ENCODE data around the gene SSTR3.
"Not testable (repeated sequence)": the region's sequence is repeated elsewhere in the genome, so short reads cannot be mapped to it uniquely, and the experiment has no call there.

Gene SSTR3

DNA sequence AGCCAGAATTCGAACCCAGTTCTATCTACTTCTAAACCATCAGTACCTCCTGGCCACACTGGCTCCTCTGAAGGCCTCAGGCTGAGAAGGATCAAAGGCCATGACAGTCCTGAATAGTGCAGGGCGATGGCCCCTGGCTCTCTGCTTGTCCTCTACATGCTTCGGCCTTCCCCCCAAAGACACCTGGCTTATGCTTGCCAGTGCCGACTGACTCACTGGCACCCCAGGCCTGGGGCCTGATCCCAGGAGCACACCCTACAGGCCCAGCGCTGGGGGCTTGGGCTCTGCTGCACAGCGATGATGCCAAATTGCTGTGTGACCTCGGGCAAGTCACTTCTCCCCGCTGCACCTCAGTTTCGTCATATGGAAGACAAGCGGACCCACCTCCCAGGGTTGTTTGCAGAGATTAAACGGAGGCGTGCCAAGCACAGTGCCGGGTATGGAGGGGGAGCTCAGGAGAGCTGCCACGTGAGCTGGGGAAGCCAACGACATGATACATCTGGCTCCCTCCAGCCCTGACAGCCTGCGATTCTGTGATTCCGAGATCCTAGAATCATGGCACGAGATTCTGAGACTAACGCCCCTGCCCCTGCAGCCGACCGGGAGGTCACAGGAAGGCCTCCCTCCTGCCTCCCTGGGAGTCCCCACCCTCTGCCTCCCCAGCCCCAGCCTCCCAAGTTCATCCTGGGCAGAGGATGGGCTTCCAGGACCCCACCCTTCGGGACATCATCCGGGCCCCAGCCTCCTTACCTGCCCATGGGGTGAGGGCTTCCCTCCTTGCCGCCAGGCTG, 1.0 kb downstream of the SSTR3 start:
- no peak for DNase-seq (ENCODE audit: low read depth in 2 of 2)

- no peak for DNase-seq (ENCODE audit: low read depth in 2 of 2)
Observed at GRCh38 chr22:37210041-37210803, 2.1 kb downstream of the SSTR3 start.

DNA sequence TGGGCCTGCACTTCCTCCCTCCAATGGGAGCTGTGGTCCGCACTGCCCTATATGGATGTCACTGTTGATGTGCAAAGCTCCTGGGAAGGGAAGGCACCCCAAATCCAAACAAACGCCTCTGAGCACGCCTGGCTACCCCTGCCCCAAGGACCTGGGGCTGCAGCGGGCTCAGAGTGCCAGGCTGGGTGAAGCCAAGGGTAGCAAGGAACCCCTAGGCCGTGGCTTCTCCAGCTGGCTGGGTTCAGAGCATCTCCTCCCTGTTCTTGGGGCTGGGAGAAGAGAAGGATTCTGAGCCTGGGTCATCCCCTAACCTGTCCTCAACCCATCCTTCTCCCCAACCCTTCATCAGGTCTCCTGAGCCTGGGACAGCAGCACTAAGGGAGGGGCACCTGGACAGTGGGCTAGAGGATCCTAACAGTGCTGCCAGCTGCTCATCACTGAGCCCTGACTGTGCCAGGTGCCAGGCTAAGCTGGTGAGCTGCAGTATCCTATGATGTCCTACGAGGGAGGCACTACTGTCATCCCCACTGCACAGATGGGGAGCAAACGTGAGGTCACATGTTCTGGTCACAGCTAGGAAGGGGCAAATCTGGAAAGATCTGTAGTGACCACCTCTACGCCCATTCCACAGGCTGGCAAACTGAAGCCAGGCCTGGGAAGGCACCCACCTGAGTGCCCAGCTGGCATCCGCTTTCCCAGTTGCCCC, 3.0 kb downstream of the SSTR3 start:
- no peak for DNase-seq (ENCODE audit: low read depth in 2 of 2)

DNA sequence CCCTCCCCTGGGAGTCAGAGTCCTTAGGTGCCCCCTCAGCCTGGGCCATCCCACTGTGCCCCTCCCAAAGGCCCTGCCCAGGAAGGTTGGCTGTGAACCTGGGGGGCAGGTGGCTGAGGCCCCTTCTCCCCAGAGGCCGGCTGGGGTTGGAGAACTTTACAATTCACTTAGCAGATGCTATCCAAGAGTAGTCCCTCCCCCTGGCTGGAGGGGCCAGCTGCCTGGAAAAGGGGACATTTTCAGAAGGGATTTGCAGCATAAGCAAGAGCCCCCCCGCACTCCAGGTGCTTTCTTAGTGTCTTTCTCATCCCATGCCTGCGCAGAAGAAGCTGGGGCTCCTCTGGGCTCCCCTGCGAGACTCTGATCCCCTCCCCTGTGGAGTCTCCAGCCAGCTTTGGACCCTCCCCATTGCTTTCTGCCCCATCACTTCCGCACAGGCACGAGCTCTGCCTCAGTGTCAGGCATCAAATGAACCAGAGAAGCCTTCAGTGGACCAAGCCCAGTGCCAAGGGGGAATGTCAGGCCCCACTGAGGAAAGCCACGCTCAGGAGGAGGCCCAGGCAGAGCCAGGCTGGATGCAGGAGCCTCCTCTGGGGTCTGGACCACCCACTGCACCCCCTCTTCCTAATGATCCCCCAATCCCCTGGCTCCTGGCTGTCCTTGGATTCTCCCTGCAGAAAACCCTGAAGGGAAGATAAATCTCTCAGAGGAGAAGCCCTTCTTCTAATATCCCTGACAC, 3.7 kb downstream of the SSTR3 start:
- no peak for DNase-seq (ENCODE audit: low read depth in 2 of 2)

- no peak for DNase-seq (ENCODE audit: low read depth in 2 of 2)
Observed at GRCh38 chr22:37207981-37208380, 4.3 kb downstream of the SSTR3 start.

DNA sequence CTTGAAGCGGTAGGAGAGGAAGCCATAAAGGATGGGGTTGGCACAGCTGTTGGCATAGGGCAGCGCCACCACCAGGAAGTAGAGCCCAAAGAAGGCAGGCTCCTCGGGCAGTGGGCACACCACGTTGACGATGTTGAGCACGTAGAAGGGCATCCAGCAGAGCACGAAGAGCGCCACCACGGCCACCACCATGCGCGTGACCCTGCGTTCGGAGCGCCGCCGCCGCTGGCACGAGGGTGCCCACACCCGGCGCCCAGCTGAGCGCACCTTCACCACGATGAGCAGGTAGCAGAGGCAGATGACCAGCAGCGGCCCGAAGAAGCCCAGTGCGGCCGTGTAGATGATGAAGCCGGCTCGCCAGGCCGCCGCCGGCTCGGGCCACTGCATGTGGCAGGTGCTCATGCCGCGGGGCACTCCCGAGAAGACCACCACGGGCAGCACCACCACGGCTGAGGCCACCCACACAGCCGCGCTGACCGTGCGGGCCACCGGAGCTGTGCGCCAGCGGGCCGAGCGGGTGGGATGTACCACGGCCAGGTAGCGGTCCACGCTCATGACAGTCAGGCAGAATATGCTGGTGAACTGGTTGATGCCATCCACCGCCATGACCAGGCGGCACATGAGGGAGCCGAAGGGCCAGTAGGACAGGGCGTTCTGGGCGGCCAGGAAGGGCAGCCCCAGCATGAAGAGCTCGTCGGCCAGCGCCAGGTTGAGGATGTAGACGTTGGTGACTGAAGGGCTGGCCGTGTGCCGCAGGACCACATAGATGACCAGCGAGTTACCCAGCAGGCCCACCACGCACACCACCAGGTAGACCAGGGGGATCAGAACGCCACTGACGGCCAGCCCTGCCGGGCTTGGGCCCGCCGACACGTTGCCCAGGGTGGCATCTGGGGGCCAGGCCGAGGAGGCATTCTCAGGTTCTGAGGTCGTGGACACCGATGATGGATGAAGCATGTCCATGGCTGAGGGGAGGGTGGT, 5.1 kb downstream of the SSTR3 start:
- no peak for DNase-seq (ENCODE audit: low read depth in 2 of 2)

DNA sequence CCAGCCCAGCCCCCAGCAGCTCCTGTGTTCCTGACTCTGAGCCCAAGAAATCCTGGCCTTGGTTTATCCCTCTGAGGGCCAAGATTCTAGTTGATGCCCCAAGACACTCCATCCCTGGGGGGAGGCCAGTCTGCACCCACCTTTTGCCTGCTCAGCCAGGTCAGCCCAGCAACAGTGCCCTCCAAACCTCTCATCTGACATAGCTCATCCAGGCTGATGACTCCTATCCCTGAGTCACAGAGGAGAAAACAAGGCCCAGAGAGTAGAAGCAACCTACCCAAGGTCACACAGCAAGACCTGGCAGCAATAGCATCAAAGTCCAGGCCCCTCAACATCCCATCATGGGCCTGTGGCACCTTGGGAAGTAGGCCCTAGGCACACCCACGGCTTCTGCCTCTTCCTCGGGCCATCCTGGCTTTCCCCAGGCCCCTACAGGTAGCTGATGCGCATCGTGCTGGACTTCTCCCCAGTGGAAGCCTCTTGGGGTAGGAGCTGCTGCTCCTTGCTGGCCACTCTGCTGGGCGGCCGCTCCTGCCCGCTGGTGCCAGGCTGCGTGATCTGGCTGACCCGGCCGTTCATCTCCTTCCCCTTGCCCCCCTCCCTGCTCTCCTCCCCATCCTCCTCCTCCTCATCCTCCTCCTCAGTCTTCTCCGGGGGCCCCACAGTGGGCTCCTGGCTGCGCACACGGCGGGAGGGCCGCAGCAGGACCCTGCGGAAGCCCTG, 6.0 kb downstream of the SSTR3 start:
- no peak for DNase-seq (ENCODE audit: low read depth in 2 of 2)

DNA sequence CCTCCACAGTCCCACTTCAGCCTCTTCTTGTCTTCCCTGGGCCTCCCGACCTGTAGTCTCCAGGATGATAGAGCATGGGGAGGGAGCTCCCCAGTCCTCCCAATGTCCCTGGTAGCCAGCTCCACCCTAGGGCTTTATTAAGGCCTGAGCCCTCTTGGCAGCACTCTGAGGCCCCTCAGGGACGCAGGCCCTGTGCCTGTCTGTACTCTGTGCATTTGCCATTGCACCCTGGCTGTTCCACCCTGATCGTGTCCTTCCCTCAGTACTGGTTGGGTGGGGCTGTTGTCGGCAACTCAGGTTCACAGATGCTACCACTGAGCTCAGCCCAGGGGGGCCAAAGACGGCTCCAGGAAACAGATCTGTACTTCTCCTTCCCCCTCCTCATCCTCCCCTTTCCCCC, 7.2 kb downstream of the SSTR3 start:
- DNase-seq (ENCODE audit: low read depth in 2 of 2), result no peak

DNA sequence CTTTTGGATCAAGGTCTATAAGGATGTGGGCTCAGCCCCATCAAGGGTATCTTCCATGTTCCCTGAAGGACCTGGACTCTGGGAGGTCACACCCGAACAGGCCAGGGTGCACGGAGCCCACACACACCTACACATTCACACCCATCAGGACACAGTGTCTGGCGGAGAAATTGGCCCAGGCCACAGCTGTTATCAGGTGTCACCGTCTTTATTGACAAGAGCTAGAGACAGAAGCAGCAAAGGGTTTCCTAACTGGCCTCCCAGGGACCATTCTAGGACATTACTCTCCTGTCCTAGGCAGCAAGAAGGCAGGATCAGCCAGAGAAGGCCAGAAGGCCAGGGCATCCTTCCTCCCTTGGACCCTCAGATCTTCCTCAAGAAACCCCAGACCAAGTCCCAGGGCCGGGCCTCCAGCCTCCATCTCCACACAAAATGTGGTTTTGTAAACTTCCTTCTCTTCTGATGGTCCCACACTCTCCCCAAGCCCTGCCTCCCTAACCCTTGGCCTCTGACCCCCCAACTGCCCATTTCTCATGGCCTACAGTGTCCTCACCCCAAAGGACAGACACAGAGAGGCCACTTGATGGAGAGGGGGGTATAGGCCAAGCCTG, 8.1 kb downstream of the SSTR3 start:
- DNase-seq (ENCODE audit: low read depth in 2 of 2), result no peak

- no peak for DNase-seq (ENCODE audit: low read depth in 2 of 2)
Observed at GRCh38 chr22:37203354-37204044, 8.8 kb downstream of the SSTR3 start.

DNA sequence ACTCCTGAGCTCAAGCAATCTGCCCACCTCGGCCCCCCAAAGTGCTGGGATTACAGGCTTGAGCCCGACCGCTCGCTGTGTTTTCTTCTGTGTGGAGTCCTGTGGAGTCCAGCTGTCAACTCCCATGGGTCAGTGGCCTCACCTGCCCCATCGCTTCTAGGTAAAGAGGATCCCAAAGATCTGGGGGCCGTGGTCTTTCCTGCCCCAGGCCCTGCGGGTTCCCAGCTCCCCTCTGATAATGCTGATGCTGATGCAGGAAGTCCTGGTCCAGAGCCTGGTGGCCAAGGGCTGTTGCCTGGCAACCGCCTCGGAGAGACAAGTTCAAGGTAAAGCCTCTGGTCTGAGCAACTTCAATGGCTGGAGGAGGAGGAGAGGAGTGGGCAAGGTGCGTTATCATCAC, 9.6 kb downstream of the SSTR3 start:
- DNase-seq (ENCODE audit: low read depth in 2 of 2), result no peak

DNA sequence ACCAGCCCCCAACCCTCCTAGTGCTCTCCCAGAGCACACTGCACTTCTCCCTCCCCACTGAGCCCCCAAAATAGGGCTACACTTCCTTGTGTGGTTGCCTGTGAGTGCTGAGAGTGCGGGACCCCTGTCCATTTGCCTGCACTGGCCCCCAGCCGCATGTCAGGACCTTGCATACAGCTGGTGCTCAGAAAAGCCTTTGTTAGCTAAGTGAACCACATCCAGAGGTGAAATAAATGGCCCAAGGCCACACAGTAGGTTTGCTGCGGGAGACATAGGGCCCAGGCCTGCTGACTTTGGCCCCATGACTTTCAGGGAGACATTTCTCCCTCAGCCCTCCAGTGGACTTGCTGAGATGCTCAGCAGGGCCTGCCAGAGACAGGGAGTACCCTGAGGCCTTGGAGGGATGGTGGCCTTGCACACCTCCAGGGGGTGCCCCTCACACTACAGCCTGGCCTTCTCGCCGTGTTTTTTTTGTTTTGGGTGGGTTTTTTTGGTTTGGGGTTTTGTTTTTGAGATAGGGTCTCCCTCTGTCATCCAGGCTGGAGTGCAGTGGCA, 10.2 kb downstream of the SSTR3 start:
- DNase-seq (ENCODE audit: low read depth in 2 of 2), result no peak

DNA sequence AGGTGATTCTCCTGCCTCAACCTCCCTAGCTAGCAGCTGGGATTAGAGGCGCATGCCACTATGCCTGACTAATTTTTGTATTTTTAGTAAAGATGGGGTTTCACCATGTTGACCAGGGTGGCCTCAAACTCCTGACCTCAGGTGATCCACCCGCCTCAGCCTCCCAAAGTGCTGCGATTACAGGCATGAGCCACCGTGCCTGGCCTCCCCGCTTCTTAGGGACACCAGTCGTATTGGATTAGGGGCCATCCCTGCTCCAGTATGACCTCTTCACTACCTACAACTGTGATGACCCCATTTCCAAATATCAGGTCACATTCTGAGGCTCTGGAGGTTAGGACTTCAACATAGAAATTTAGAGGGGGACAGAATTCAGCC, 10.8 kb downstream of the SSTR3 start:
- not testable (repeated sequence) for DNase-seq (ENCODE audit: low read depth in 2 of 2)

DNA sequence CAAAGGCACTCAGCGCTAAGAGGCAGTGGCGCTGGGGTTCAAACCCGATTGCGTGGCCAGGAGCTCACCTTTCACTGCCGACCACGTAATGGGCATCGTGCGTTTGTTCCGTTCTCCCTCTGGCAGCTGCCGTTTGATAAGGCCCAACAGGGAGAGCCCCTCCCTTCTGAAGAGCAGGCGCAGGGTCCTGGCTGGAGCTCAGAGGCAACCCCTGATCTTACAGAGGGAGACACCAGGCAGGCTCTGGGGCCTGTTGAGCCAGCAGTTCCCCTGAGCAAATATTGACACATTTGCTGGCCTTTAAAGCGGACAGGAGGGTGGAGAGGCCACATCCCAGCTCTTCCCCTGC, 12.5 kb downstream of the SSTR3 start:
- no peak for DNase-seq (ENCODE audit: low read depth in 2 of 2)

GRCh38 chr22:37199103-37199759, 13.0 kb downstream of the SSTR3 start:
- DNase-seq (ENCODE audit: low read depth in 2 of 2), result peak; percentile 99

DNA sequence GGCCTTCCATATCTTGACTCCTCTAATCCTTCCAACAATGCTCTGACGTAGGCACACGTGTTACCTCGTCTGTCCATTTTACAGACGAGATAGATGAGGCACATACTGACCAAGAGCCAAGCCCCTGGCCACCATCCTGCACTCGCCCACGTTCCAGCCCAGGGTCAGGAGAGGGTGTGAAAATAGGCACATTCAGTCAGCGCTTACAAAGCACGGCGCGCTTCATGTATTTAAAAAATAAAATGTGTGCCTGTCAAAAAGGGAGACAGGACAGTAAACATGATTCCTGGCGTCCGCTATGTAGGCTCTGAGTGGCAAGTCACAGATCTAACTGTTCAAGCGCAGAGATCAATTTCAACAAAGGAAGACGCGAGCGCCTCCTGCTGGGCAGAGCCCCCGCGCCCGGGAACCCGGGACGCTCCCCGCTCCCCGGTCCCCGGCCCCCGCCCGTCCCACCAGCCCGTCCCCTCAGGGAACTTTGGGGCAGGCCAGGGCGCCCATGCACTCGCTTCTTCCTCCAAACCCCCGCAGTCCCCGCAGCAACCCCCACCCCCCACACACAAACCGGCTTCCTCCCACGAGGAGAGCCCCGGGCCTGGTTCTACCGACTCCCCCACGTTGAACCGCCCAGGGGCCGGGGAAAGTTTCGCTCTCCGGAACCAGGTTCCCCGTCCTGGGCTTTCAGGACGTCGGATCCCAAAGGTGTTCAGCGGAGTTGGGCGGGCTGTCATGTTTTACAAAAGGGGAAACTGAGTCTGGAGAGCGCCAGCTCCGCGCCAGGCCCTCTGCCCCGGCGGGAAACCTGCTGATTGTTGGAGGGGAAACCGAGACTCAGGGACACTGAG, 13.8 kb downstream of the SSTR3 start:
- DNase-seq (ENCODE audit: low read depth in 2 of 2), result peak; percentile 88 to 91
